Measurements from ENCODE around the gene HS2ST1.

- TF ChIP-seq CTCF (tag by site-specific recombination; IDR thresholded peaks at IDR 0.05) (no peak), ATF2 (tag by site-specific recombination; IDR thresholded peaks at IDR 0.05; ENCODE audit: low read depth) (no peak), SCRT1 (tag by site-specific recombination; IDR thresholded peaks at IDR 0.05; ENCODE audit: borderline replicate concordance) (no peak), PATZ1 (tag by site-specific recombination; IDR thresholded peaks at IDR 0.05) (no peak), HOXA7 (CRISPR knock-in tag; IDR thresholded peaks at IDR 0.05; ENCODE audit: borderline replicate concordance) (no peak), ZNF24 (tag by site-specific recombination; IDR thresholded peaks at IDR 0.05) (no peak), ZNF311 (tag by site-specific recombination; IDR thresholded peaks at IDR 0.05; ENCODE audit: borderline replicate concordance) (no peak)
These were observed 234.2 kb downstream of the HS2ST1 start for GRCh38 chr1:87148661-87149060.
